ENCODE measurements around the gene ING1.
"Not testable (repeated sequence)": the region's sequence is repeated elsewhere in the genome, so short reads cannot be mapped to it uniquely, and the experiment has no call there.

ING1 gene

DNA sequence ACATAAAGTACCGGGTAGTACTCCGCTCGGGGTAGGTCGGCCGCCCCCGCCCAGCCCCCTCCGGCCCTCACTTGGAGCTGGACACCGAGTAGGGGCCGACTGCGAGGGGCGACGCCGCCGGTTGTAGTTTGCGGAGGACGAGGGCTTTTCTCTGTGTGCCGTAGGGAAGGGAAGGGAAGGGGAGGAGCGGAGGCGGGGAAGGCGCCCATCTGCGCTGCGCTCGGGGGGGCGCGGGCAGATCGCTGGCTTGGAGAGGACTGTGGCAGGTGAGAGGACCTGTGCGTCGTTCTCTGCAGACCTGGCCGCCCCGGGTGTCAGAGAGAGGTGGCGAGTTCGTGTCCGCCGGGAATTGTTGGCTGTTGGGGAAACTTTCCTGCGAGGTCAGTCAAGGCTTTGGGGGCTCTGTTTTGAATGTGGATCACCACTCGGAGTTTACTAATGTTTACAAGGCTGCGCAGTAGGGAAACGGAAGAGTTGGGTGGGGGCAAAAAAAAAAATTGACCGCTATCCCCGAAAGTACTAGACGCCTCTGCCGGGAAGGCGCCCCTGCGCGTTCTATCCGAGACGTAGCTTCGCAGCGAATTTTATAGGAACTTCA is 1.4 kb downstream of the ING1 start:
- H3K4me3 ChIP-seq (ENCODE audit: low read depth, low read length), result peak overlapping the region; percentile 84

DNA sequence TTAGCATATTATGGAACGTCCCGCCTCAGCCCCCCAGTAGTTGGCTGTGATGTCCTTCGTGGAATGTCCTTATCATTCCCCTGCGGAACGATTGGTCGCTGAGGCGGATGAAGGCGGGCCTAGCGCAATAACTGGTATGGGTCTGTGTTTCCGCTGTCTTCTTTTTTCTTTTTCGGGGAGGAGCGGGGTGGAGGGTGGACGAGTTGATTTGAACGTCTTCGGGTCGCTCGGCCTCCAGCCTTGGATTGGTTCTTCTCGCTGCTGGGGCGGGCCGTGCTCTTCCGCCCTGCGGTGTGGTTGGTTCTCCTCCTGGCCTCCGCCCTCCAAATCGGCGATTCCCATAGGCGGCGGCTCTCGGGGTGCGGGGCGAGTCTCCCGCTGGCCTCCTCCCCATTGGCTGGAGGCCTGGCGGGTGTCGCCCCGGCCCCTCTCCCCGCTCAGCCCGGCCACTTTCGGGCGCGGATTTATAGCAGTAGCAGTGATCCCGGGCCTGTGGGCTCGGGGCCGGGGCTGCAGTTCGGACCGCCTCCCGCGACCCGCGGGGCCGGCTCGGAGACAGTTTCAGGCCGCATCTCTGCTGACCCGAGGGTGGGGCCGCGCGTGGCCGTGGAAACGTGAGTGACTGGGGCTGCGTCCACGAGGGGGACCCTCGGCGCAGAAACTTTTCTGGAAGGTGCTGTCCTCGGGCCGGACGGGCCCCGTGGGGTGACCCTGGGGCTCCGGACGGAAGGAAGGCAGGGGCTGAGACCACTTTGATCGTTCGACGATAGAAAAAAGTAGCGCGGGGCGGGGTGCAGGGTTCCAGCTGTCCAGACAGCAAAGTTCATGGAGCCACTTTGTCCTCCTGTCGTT is 2.1 kb downstream of the ING1 start:
- H3K4me3 ChIP-seq (ENCODE audit: low read depth, low read length), result peak overlapping the region; percentile 92

DNA sequence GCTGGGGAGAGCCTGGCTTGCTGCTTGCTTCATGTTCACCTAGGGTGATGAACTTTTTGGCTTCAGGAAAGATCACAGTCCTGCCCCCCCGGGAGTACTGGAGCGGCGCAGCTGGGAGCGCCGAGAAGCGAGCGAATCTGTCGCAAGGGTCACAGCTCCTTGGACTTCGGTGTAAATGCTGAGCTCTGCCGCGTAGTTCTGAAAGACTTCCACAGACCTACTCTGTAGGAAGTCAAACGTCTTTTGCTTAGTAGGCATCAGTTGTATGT is 2.7 kb downstream of the ING1 start:
- H3K4me3 ChIP-seq (ENCODE audit: low read depth, low read length), result peak overlapping the region; percentile 92

DNA sequence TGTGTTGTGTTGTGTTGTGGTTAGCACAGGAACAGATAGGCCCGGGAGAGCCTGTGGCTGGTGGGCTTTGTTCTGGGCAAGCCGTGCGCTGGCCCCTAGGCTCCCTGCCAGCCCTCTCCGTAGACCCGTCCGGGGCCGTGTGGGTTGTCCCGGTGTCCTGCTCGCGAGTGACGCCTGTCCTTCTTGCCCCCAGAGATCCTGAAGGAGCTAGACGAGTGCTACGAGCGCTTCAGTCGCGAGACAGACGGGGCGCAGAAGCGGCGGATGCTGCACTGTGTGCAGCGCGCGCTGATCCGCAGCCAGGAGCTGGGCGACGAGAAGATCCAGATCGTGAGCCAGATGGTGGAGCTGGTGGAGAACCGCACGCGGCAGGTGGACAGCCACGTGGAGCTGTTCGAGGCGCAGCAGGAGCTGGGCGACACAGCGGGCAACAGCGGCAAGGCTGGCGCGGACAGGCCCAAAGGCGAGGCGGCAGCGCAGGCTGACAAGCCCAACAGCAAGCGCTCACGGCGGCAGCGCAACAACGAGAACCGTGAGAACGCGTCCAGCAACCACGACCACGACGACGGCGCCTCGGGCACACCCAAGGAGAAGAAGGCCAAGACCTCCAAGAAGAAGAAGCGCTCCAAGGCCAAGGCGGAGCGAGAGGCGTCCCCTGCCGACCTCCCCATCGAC is 5.7 kb downstream of the ING1 start:
- H3K4me3 ChIP-seq (ENCODE audit: low read depth, low read length), result no peak overlapping the region

DNA sequence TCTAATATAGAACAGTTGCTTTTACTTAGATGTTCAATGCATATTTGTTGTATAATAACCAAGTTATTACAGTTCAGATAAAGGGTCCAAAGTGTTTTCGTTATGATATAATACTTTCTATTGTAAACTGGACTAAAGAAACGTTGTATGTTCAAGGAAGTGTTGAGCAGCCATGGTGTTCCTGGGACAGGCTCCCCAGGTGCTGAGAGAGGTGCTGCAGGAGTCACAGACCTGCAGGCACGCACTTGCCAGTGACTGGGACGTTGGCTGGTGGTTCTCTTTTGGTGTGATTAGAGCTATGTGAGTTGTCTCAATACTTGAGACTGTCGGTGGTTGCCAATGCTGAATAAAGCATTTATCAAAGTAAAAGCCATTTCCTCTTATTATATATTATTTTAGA is 9.5 kb downstream of the ING1 start:
- no peak overlapping the region for H3K4me3 ChIP-seq (ENCODE audit: low read depth, low read length)

DNA sequence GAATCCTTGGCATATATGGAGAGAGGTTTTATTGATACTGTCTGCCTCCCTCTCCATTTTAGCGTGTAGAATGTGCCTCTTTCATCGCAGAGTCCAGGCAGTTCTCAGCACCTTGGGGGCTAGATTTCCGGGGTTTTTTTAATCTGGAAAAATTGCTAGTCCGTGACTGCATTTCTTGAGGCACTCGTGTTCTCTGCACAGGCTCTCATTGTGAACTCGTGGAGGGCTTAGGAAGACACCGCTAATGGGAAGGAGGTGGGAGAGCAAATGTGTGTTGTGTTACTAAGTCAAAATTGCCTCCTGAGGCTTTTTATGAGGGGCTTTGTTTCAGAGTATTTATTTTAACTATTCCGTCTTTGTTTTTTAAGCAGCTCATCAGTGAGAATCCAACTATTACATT is 10.1 kb downstream of the ING1 start:
- H3K4me3 ChIP-seq (ENCODE audit: low read depth, low read length), result no peak overlapping the region

DNA sequence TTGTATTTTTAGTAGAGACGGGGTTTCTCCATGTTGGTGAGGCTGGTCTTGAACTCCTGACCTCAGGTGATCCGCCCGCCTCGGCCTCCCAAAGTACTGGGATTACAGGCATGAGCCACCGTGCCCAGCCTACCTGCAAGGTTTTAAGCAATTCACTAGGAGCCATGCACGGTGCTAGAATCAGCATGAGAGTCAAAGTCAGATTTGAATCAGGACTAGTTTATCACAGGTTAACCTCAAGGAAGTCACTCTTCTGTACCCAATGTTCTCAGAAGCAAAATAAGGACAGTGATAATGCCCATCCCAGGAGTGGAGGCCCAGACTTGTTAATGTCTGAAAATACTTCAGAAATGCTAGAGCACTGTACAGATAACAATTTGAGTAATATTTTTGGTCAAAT is 12.7 kb downstream of the ING1 start:
- not testable (repeated sequence) for H3K4me3 ChIP-seq (ENCODE audit: low read depth, low read length)

DNA sequence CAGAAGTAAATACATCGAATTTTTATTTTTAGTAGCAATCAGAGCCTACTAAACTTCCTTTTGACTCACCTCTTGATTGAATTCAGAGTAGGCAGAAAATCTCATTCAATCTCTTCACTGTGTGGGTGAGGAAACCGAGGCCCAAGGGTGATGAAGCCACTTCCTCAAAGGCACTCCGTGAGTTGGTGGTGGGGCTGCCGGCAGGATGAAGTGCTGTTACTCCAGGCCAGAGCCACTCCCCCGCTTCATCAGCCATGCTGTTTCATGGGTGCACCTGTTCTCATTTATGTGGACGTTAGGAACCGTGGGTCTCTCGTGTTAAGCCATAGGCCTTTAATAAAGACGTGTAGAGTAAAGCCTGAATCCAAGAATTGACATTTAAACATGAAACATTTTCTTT is 13.2 kb downstream of the ING1 start:
- no peak overlapping the region for H3K4me3 ChIP-seq (ENCODE audit: low read depth, low read length)

DNA sequence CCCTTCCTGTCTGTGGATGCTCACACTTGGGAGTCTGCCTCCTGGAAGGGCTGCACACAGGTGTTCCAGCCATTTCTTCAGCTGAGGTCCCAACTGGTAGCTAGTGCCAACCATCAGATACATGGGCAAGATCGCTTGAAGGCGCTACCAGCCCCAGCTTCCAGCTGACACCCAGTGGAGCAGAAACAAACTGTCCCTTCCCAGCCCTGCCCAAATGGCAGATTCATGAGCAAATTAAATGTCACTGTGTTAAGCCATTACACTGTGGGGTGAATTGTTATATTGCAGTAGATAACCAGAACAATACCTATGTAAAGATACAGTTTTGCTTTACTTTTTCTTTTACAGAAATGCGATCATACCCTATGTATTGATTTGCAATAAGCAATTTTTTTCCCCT is 17.6 kb downstream of the ING1 start:
- no peak overlapping the region for H3K4me3 ChIP-seq (ENCODE audit: low read depth, low read length)

DNA sequence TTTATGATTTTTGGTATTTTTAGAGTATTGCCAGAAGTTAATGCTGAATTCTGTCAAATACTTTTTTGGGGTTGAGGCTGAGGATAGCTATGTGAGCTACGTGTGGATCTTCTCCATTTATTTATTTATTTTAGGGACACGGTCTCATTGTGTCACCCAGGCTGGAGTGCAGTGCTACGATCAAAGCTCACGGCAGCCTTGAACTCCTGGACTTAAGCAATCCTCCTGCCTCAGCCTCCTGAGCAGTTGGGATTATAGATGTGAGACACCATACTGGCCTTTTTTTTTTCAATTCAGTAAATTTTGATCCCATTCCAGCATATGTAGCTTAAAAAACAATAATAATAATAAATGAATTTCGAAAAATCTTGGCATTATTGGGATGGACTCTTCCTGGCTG is 21.1 kb downstream of the ING1 start:
- H3K4me3 ChIP-seq (ENCODE audit: low read depth, low read length), result no peak overlapping the region

DNA sequence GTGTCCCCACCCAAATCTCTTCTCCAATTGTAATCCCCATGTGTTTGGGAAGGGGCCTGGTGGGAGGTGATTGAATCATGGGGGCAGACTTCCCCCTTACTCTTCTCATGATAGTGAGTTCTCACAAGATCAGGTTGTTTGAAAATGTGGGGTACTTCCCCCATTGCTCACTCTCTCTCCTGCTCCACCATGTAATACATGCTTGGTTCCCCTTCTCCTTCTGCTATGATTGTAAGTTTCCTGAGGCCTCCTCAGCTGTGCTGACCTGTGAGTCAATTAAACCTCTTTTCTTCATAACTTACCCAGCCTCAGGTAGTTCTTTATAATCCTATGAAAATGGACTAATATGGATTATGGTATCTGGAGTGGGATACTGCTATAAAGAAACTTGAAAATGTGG is 24.1 kb downstream of the ING1 start:
- no peak overlapping the region for H3K4me3 ChIP-seq (ENCODE audit: low read depth, low read length)

DNA sequence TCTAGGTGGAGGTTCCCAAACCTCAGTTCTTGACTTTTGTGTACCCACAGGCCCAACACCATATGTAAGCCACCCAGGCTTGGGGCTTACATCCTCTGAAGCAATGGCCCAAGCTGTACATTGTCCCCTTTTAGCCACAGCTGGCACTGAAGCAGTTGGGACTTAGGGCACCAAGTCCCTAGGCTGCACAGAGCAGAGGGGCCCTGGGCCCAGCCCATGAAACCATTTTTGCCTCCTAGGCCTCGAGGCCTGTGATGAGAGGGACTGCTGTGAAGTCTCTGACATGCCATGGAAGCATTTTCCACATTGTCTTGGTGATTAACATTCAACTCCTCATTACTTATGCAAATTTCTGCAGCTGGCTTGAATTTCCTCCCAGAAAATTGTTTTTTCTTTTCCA is 30.2 kb downstream of the ING1 start:
- no peak overlapping the region for H3K4me3 ChIP-seq (ENCODE audit: low read depth, low read length)

DNA sequence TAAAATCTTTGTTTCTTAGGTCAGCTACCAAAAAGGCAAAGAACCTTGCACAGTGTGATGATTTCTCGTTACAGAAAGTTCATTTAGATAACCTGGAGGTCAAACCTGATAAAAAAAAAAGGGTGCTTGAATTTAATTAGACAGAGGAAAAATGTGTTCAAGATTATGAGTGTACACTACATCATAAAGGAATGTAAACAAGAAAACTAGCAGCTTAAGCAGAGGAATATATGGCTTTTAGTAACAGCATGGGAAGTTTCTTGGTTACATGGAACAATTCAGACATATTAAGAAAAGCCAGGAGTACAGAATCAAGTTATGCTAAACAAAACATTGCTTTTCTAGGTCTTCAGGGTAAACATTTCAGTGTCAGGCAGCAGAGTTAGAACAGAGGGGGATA is 32.9 kb downstream of the ING1 start:
- no peak overlapping the region for H3K4me3 ChIP-seq (ENCODE audit: low read depth, low read length)

DNA sequence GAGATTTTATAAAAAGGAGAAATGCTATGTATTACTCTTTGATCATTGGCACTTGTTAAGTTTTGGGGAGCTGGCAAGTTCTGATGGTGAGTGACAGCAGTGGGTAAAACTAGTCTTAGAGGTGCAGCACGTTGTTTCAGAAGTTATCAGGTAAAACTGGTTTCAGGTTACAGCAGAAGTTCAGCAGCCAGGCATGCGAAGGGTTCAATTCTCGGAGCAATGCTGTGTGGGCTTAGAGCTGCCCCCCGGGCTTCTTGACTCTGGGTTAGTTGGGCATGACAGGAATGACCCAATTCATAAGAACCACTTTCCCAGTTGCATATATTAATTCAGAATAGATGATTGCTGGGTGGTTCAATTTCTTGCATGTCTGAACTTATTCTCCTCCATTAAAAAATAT is 34.8 kb downstream of the ING1 start:
- H3K4me3 ChIP-seq (ENCODE audit: low read depth, low read length), result no peak overlapping the region

DNA sequence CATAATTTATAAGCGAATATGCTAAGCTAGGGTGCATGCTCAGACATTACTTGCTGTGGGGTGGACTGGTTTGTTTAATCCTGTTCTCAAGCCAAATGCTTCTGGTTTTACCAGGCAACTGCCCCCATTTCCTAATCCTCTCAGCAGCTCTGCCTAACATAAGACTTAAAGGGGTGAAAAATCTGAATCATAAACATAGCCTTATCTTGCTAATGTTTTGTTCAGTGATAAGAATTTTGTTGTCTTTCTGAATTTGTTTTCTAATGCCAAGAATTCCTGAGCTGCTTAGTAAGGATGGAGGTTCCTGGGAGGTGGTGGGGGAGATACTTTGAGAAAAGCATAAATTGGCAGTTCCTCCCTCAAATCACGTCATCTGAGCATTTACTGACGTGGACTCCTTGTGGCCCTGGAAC is 42.7 kb downstream of the ING1 start:
- no peak overlapping the region for H3K4me3 ChIP-seq (ENCODE audit: low read depth, low read length)

DNA sequence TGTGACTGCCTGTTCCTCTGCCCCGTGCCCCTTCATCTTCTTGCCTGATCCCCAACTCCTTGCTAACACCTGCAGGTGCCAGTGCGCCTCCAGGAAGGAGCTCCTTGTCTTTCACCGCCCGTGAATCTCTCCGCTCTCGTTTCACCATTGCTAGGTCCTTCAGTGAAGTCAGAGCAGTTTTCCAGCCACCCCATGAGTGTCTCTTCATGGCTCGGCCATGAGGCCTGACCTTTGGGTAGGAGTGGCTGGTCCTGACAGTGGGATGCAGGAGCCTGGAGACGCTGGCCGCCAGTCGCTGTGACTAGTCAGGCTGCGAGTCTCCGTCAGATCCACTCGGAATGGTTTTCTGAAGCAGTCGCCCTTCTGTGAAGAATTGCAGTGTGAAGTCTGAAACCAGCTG is 43.8 kb downstream of the ING1 start:
- H3K4me3 ChIP-seq (ENCODE audit: low read depth, low read length), result no peak overlapping the region

DNA sequence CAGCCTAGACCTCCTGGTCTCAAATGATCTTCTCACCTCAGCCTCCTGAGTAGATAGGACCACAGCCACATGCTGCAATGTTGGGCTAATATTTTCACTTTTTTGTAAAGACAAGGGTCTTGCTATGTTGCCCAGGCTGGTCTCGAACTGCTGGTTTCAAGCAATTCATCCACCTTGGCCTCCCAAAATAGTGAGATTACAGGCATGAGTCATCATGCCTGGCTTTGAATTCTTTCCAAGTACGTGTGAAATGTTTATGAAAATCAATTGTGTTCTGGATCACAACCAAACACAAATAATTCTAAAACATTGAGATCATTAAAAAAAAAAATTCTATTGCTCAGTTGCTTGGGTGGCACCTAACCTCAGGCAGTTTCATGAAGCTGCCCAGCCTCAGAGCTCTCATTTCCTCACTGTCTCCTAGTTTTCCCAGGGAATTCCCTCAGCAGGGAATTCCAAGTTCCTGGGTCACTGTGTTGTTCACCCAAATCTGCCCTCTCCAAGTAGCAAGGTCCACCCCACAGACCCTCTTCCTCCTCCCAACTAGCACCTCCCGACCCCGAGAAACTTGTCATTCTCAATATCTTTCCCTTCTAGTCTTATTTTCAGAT is 44.8 kb downstream of the ING1 start:
- H3K4me3 ChIP-seq (ENCODE audit: low read depth, low read length), result no peak overlapping the region

DNA sequence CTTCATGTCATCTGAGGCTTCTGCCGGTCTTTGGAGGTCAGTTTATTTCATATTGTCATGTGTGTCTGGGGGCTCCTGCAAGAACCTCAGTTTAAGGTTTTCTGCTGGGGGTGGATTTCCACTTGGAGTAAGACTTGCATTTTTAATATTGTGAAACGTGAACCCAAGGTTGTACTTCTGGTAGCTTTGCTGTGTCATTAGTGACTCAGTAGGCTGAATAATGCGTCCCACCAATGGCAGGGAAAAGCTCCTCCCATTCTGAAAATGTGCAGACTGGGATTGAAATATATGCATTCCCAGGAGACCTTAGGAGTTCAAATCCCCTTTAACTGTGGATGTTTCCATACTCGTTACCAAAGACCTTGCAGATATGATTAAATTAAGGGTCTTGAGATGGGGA is 46.2 kb downstream of the ING1 start:
- no peak overlapping the region for H3K4me3 ChIP-seq (ENCODE audit: low read depth, low read length)

DNA sequence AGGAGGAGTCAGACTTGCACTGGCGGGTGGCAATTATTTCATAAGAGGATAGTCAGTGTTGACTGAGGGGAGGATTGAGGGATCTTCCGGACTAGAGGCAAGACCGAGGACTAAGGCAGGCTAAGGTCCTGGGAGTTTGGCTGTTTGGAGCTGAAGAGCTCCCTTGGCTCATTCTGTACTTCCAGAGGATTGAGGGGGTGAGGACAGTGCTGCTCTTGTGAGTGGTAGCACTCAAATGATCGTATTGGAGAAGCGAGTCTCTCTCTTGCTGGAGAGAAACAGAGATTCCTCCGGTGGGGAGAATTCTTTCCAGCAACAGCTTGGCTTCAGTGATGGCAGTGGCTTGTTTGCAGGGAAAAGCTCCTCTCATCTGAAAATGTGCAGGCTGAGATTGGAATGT is 47.1 kb downstream of the ING1 start:
- H3K4me3 ChIP-seq (ENCODE audit: low read depth, low read length), result no peak overlapping the region

DNA sequence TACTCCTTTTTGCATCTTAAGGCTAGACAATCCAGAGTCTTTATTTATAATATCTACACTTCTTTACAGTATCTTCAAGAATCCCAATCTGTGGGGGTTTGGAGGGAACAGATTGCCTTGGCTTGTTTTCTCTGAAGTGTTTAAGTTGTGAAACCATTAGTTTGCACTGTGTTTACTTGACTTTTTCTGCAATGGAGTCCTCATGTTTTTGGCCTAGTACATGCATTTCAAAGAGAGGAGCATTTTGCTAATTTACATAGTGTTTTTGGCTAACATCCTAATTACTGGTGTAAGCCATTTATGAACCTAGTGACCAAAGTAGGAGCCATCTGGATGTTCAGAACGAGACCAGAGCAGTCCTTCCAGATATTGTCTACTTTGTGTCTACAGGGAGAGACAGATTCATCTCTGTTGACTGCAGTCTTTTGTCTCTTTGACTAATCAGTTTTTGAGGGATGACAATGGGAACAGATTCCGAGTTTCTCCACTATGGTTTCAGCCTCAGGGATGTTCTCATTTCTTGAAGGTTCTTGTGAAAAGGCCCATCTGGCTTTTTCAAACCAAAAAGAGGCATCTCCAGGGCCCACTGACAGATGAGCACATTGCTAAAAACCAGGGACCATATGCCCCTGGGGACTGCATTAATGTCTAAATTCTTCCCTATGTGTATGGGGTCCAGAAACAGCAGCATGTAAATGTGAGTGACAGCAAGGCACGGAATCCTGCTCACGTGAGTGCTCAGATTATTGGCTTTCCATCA is 53.4 kb downstream of the ING1 start:
- no peak overlapping the region for H3K4me3 ChIP-seq (ENCODE audit: low read depth, low read length)

DNA sequence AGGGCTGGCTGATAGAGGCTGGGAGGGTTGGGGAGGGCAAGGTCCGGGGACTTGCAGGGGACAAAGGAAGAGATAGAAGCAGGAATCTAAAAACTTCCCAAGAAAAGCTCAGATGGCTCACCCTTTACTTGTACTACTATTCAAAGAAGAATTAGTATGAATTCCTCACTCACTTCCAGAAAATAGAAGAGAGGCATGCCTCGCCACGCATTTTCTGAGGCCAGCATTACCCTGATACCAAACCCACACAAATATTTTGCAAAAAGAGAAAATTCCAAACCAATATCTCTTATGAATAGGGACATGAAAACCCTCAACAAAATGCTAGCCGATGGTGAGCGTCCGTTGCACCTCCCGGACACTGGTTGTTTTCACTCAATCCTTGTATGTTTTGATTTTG is 54.0 kb downstream of the ING1 start:
- no peak overlapping the region for H3K4me3 ChIP-seq (ENCODE audit: low read depth, low read length)

Data from iPS-11a (cell line).